HG03575 (cell line): Measurements from ENCODE around the gene PSD2.

ENCODE experiments used
- ATAC-seq: cut with Tn5 transposase; IDR thresholded peaks from one replicate; pipeline ENCODE4 v1.9.1; 2021; ENCODE audit not compliant: unreplicated experiment, insufficient number of reproducible peaks, low FRiP score; ENCODE audit errors: extremely low read depth

PSD2 gene

GRCh38 chr5:139762615-139763170 lies 32.9 kb upstream of the PSD2 start:
- no peak for ATAC-seq

DNA sequence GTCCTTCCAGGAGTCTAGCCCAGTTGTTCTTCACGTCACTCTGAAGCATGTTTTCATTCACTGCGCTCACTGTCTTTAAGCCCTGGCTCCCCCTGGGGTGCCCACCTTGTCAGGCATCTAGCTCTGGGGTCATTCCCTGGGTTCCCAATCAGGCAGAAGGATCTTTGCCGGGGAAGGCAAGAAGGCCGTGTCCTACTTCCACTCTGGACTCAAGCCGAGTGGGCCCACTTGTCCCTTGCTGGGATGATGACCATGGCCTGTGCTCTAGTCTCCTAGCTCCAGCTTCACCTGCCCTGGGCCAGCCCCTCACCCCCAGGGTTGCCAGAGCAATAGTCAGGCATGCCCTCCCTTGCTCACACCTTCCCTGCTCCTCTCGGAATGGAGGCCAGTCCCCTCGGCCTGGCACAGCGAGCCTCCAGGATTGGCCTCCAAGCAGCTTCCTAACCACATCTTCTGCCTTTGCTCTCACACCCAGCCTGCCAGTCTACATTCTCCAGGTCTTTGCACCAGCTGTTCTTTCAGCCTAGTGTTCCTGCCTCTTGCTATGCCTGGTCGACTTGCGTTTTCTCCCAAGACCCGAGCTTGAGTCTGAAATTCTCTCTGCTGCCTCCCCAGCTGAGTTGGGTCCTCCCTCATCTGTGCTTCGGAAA lies 32.2 kb upstream of the PSD2 start:
- no peak for ATAC-seq

DNA sequence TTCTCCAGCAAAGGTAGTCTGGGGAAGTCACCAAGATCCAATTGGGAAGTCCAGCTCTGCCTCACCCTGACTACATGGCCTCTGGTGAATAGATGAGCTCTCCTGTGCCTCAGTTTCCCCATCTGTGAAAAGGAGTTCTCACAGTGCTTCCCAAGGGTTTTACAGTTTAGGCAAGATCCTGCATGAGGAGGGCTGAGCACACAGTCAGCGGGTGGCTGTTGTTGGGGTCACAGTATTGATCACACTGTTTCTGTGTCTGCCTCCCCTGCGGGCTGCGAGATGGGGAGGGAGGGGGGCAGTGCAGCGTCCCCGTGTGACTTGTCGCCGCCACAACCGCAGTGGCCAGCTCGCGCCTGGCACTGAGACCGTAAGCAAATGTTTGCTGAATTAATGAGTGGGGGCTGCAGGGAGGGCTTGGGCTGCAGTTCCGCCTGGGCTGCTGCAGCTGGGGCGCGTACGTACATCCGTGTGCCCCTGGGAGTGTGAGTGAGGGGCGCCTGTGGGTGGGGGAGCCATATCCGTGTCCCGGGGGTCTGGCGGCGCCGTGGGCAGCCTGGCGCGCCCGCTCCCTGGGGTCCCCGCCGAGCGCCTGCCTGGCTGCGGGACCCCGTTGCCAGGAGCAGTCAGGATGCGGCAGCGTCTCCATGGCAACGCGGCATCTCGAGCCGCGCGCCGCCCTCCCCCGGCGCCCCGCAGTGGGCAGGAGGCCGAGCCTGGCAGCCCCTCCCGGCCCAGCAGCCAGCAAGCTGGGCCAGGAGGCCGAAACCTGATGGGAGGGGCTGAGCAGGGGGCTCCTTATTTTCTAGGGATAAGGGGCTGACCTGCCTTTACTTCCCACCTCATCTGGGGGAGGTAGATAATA lies 31.4 kb upstream of the PSD2 start:
- no peak for ATAC-seq

- no peak for ATAC-seq
Measured at GRCh38 chr5:139764886-139765408, 30.7 kb upstream of the PSD2 start.

DNA sequence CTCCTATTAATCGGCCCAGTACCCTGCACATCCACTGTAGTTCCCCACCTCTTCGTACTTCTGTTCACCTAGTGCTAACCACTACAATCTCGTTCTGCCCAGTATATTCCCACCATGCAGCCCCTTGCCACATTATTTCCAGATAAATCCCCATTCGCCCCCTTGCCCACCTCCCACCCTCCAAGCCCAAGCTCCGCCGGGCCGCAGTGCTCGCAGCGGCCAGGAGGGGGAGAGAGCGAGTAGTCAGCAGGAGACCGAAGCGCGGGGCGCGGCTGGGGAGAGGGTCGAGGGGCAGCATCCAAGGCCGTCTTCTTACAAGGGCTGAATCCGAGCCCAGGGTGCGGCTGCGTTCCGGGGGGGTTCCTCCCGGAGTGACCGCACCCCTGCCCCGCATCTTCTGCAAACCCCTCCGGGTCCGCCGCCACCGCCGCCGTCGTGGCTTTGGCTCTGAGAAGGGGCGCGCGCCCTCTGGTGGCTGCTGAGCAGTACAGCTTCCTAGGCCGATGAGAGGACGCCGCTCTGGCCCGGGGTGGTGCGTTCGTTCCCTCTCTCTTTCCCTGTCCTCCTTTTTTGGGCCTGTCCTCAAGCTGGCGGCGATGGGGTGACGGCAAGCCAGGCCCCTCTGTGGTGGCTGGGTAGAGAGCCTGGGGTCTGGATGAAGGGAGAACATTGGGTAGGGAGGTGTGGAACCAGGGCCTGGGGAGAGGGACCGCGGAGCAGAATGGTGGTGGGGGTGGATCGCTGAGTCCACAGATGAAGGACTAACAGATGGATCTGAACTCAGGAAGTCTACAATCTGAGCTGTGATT lies 30.0 kb upstream of the PSD2 start:
- ATAC-seq: no peak

DNA sequence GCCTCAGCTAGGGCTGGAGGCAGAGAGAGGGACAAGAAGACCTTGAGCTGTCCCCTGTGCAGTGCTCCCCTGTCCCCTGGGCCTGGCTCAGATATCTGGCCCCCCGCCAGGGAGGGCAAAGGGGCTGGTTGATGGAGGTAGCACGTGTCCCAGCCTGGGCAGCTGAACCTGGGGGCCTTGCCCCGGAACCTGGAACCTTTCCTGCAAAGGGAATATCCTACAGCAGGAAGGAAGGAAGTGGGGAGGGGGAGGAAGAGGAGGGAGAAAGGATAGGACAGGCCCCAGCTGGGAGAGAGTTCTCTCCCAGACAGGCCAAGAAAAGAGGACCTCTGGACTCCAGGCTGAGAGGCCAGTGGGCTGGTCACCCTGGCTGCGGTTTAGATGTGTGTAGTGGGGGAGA lies 27.6 kb upstream of the PSD2 start:
- no peak for ATAC-seq

DNA sequence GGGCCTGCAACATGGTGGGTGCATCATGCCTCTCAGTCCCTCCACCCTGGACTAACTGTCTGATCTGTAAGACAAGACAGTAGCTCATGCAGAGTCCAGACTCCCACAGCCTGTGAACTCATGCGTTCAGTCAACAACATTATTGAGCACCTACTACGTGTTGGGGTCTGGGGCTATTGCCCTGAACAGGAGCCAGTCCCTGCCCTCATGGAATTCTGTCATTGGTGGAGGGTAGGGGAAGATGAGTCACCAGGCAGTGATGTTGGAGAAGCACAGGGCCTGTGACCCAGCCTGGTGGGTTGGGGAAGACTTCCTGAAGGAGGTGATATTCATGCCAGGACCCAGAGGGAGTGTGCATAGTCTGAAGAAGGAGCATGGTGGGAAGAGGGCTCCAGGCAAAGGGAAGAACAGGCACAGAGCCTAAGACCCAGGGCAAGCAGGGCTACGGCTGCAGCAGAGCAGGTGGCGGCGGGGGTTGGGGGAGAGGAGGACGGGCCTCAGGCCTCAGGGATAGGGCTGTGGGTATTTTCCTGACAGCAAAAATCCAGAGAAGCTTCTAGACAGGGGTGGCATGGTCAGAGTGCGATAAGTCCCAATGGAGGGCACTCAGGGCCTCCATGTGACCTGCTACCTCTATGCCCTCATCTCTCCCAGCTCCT lies 26.7 kb upstream of the PSD2 start:
- no peak for ATAC-seq

DNA sequence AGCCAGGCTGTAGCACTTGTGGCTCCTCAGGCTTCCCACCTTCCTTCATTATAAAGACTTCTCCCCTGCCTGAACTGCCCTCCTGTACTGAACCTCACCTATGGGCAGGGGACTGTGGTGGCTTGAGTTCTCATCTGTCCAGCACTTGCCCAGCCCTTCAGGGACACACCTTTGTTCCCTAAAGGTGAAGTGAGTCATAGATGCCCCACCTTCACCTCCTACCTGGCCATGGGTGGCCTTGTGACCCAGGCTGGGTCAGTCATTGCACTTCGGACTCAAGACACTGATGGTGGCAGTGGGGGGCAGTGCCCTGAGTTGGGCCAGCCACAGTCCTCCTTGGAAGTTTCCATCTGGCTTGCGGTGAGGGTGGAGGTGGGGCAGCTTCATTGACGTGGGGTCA lies 26.1 kb upstream of the PSD2 start:
- no peak for ATAC-seq

GRCh38 chr5:139770722-139771121 lies 24.9 kb upstream of the PSD2 start:
- ATAC-seq: no peak

DNA sequence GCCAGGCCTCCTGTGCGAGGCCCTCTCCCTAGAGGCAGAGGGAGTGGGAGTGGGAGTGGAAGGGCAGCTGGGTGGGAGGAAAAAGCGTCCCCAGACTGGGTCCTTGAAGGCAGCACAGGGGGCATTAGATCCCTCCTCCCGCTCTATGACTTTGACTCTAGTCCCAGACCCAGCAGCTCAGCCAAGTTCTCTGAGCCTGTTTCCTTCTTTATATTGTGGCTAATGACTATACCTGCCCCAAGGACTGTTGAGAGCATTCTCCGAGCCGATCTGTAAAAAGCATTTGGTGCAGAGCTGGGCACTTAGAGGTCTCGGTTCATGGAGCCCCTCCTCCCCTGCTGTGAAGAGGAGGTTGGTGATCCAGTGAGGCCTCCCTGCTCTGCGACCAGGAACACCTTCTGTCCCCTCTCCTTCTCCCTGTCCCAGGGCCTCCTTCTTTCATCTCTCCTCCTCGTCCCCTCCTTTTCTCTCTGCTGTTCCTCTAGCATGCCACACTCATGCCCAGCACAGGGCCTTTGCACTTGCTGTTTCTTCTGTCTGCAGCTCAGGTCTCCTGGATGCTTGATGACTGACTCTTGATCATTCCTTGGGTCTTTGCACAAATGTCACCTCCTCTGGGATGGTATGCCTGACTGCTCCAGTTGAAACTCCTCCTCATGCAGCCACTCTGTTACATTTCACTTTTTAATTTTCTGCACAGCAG lies 23.4 kb upstream of the PSD2 start:
- ATAC-seq: no peak

DNA sequence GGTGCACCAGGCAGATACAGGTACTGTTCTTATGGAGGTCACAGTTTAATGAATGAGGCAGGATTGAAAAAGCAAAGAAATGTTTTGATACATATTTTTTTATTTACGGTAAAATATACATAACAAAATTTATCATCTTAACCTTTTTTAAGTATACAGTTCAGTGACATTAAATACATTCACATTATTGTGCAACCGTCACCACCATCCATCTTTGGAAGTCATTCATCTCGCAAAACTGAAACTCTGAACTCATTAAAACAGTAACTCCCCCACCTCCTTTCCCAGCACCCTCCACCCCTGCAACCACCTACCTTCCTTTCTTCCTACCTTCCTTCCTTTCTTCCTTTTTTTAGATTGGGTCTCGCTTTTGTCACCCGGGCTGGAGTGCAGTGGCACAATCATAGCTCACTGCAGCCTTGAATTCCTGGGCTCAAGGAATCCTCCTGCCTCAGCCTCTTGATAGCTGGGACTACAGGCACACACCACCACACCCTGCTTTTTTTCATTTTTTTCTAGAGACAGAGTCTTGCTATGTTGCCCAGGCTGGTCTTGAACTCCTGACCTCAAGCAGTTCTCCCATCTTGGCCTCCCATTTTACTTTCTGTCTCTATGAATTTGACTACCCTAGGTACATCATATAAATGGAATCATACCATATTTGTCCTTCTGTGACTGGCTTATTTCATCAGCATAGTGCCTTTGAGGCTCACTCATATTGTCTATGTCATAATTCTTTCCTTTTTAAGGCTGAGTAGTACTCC lies 22.5 kb upstream of the PSD2 start:
- no peak for ATAC-seq

GRCh38 chr5:139774980-139775661 lies 20.5 kb upstream of the PSD2 start:
- no peak for ATAC-seq

- no peak for ATAC-seq
Measured at GRCh38 chr5:139775872-139776271, 19.7 kb upstream of the PSD2 start.

DNA sequence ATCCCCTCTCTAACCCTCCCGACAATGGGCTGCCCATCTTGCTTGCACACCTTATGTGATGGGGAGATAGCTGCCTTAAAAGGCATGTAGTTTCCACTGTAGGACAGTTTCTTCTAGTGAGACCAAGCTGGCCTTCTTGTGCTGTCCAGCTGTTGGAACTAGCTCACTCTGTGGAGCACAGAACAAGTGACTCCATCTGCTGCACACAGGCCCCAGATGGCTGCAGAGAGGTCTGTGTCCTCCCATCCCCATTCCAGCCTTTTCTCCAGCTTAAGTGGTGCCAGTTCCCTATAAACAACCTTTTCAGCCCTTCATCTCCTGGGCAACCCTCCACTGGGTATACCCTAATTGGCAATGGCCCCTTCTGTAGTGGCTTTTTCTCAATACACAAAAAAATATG lies 18.7 kb upstream of the PSD2 start:
- ATAC-seq: no peak

- no peak for ATAC-seq
Measured at GRCh38 chr5:139783436-139783965, 12.1 kb upstream of the PSD2 start.

- ATAC-seq: no peak
Measured at GRCh38 chr5:139784488-139784887, 11.1 kb upstream of the PSD2 start.

GRCh38 chr5:139787257-139787567 lies 8.4 kb upstream of the PSD2 start:
- ATAC-seq: no peak
